Body of pancreas (tissue), 4 donors: ENCODE data around the gene RPL10A.

Experiments
- POLR2A ChIP-seq, 3 donors: fragments of 450-650 bp; IDR thresholded peaks; one replicate each; pipeline ENCODE4 v1.6.1; 2016; ENCODE audit warnings: antibody characterized with exemption in 3 of 3, mild to moderate bottlenecking in 2 of 3
- TF ChIP-seq, protein P1 (sequence below), 7 experiments: fragments of 450-650 bp in 4 of 7; fragments of 200-600 bp in 3 of 7; sonication (generic) in 3 of 7; IDR thresholded peaks; one replicate each; pipeline ENCODE4 v1.5.1; 2016 to 2019; ENCODE audit warnings: antibody characterized with exemption in 7 of 7

DNA sequence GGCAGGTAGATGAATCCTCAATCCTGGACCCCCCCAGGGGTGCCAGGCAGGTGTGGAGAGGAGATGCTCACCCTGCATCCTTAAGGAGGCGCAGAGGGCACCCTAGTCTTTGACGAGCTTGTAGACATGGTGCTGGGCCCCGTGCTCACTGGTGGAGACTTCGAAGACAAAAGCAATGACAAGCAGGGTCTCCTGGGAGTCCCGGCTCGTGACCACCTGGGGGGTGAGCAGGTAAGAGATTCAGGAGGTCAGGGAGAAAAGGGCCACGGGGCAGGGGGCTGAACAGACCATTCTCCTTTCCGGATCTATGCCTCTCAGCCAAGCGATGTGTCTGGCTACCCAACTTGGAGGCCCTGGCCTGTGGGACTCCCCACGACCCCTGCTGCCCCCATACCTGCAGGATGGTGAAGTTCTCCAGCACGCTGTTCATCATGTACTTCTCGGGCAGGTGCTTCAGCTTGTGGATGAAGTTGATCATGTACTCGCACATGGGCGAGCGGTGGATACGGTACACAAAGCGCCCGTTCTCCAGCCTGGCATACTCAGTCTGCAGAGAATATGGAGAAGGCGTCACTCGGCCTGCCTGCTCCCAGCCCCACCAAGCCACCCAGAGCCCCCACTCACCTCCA, 6.9 kb downstream of the RPL10A start:
- TF ChIP-seq, protein P1, sequence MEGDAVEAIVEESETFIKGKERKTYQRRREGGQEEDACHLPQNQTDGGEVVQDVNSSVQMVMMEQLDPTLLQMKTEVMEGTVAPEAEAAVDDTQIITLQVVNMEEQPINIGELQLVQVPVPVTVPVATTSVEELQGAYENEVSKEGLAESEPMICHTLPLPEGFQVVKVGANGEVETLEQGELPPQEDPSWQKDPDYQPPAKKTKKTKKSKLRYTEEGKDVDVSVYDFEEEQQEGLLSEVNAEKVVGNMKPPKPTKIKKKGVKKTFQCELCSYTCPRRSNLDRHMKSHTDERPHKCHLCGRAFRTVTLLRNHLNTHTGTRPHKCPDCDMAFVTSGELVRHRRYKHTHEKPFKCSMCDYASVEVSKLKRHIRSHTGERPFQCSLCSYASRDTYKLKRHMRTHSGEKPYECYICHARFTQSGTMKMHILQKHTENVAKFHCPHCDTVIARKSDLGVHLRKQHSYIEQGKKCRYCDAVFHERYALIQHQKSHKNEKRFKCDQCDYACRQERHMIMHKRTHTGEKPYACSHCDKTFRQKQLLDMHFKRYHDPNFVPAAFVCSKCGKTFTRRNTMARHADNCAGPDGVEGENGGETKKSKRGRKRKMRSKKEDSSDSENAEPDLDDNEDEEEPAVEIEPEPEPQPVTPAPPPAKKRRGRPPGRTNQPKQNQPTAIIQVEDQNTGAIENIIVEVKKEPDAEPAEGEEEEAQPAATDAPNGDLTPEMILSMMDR (IDR thresholded peaks at IDR 0.05) = no peak
- TF ChIP-seq POLR2A (IDR thresholded peaks at IDR 0.05) = no peak
